ENCODE data around the gene SSB.

Gene SSB

GRCh38 chr2:169778446-169778845 lies 20.2 kb upstream of the SSB start:
- no peaks in the 10 kb centered on the region for H3K27me3 ChIP-seq (ENCODE audit: insufficient read depth, low read length)
- no peak overlapping the region for H3K9ac ChIP-seq (ENCODE audit: low read length)
- H2AFZ ChIP-seq (ENCODE audit: low read length), result no peak overlapping the region
- H3F3A ChIP-seq (ENCODE audit: insufficient read depth, low read length), result no peaks in the 10 kb centered on the region
- no peak overlapping the region for H3K4me2 ChIP-seq (ENCODE audit: low read length)
- TF ChIP-seq EZH2 (IDR thresholded peaks at IDR 0.05; ENCODE audit: borderline replicate concordance, low read length), result no peak
- TF ChIP-seq CTCF (IDR thresholded peaks at IDR 0.05; ENCODE audit: low read length), result no peak
- no peak overlapping the region for H3K4me3 ChIP-seq (ENCODE audit: low read depth, low read length, poor library complexity, severe bottlenecking)
- no peak overlapping the region for H3K27ac ChIP-seq (ENCODE audit: low read depth, low read length, poor library complexity, severe bottlenecking)
- H3K36me3 ChIP-seq (ENCODE audit: insufficient read depth, low read length), result no peaks in the 10 kb centered on the region
- peaks cover 8% of the 10 kb centered on the region for H3K4me1 ChIP-seq (ENCODE audit: insufficient read depth, low read length, severe bottlenecking)
- H3K9me3 ChIP-seq (ENCODE audit: low read length), result no peaks in the 10 kb centered on the region
- H3K9me2 ChIP-seq (ENCODE audit: low read depth, low read length), result no peaks in the 10 kb centered on the region
- no peaks in the 10 kb centered on the region for H3K79me2 ChIP-seq (ENCODE audit: insufficient read depth, low read length)
- H4K20me1 ChIP-seq (ENCODE audit: insufficient read depth, low read length), result no peaks in the 10 kb centered on the region

DNA sequence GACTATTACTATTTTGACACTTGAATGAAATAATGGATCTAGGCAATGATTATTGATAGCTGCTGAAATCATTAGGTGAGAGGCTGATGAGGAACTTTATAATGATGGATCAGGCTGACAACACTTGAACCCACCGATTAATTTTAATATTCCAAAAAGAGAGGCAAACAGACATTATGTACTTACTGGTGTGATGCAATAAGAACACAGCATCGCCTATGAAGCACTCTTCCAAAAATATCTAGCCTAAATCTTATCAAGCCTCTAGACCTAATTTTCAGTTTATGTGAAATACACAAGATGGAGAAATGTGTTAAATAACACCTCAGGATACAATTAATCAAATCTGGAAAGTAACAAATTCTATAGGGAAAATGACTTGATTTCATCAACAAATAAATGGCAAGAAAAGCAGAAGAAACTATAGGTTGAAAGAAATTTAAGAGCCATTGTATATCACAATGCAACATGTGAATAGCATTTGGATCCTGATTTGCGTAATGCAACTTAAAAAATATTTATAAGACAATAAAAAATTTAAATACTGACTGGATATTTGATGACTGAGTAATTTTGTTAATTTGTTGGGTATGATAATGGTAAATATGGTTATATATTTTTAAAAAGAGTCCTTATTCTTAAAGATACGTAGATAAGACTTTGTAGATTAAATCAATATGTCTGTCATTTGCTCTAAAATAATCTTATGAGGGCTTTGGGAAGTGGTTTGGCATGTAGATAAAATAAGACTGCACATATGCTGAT lies 17.2 kb upstream of the SSB start:
- Histone ChIP-seq H2AFZ (ENCODE audit: low read length) (no peak overlapping the region), H3K4me2 (ENCODE audit: low read length) (no peak overlapping the region), H3F3A (ENCODE audit: insufficient read depth, low read length) (no peaks in the 10 kb centered on the region), H3K79me2 (ENCODE audit: insufficient read depth, low read length) (no peaks in the 10 kb centered on the region), H3K9me2 (ENCODE audit: low read depth, low read length) (no peaks in the 10 kb centered on the region), H3K36me3 (ENCODE audit: insufficient read depth, low read length) (no peaks in the 10 kb centered on the region), H3K27me3 (ENCODE audit: insufficient read depth, low read length) (no peaks in the 10 kb centered on the region), H3K4me1 (ENCODE audit: insufficient read depth, low read length, severe bottlenecking) (no peaks in the 10 kb centered on the region), H3K9ac (ENCODE audit: low read length) (no peak overlapping the region), H4K20me1 (ENCODE audit: insufficient read depth, low read length) (no peaks in the 10 kb centered on the region), H3K4me3 (ENCODE audit: low read depth, low read length, poor library complexity, severe bottlenecking) (no peak overlapping the region), H3K9me3 (ENCODE audit: low read length) (no peaks in the 10 kb centered on the region), H3K27ac (ENCODE audit: low read depth, low read length, poor library complexity, severe bottlenecking) (no peak overlapping the region)
- TF ChIP-seq CTCF (IDR thresholded peaks at IDR 0.05; ENCODE audit: low read length) (no peak), EZH2 (IDR thresholded peaks at IDR 0.05; ENCODE audit: borderline replicate concordance, low read length) (no peak)

DNA sequence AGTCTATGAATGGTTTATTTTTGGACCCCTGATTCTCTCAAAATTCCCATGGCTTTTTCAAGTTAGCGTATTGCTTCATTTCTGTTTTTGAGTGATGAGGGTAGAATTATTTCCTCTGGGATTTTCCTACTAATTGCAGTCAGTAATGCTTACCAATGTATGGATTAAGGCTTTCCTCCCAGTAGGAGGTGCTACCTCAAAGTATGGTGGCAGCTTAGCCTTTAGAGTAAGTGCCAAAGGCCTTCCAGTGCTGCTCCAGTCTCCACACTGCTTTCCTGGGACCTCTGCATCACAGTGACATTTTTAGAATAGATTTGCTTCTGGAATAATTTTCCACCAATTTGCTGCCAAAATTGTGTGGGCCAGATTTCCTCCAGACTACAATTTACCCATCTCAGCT lies 16.2 kb upstream of the SSB start:
- Histone ChIP-seq H3K79me2 (ENCODE audit: insufficient read depth, low read length) (no peaks in the 10 kb centered on the region), H3K4me2 (ENCODE audit: low read length) (no peak overlapping the region), H3K4me3 (ENCODE audit: low read depth, low read length, poor library complexity, severe bottlenecking) (no peak overlapping the region), H2AFZ (ENCODE audit: low read length) (no peak overlapping the region), H3K9me3 (ENCODE audit: low read length) (no peaks in the 10 kb centered on the region), H4K20me1 (ENCODE audit: insufficient read depth, low read length) (no peaks in the 10 kb centered on the region), H3K27ac (ENCODE audit: low read depth, low read length, poor library complexity, severe bottlenecking) (no peak overlapping the region), H3K4me1 (ENCODE audit: insufficient read depth, low read length, severe bottlenecking) (no peaks in the 10 kb centered on the region), H3K9me2 (ENCODE audit: low read depth, low read length) (no peaks in the 10 kb centered on the region), H3F3A (ENCODE audit: insufficient read depth, low read length) (no peaks in the 10 kb centered on the region), H3K36me3 (ENCODE audit: insufficient read depth, low read length) (no peaks in the 10 kb centered on the region), H3K9ac (ENCODE audit: low read length) (no peak overlapping the region), H3K27me3 (ENCODE audit: insufficient read depth, low read length) (no peaks in the 10 kb centered on the region)
- TF ChIP-seq CTCF (IDR thresholded peaks at IDR 0.05; ENCODE audit: low read length) (no peak), EZH2 (IDR thresholded peaks at IDR 0.05; ENCODE audit: borderline replicate concordance, low read length) (no peak)
